Uterus (tissue), 4 donors: ENCODE data around the gene NAPEPLD. TPM values are rescaled to one million over a fixed set of nuclear protein-coding genes. Genes with fewer than 3 reads are reported as not detected.
"Not testable (repeated sequence)": the region's sequence is repeated elsewhere in the genome, so short reads cannot be mapped to it uniquely, and the experiment has no call there.

ENCODE experiments used
- DNase-seq, 2 donors: peaks; one replicate each; pipeline ENCODE4 v3.0.0-alpha.2; 2019 to 2020
- H3K27ac ChIP-seq, 2 donors: fragments of 200-600 bp; sonication (generic); 1 replicate in 1 of 2; 2 replicates in 1 of 2; pipeline ENCODE4 v1.5.1; 2016 to 2018
- H3K27me3 ChIP-seq, 2 donors: fragments of 200-600 bp; sonication (generic); one replicate each; pipeline ENCODE4 v1.5.1; 2018 to 2019; ENCODE audit warnings: control low read depth in 1 of 2
- H3K36me3 ChIP-seq, 2 donors: fragments of 200-600 bp; sonication (generic); one replicate each; pipeline ENCODE4 v1.5.1; 2019; ENCODE audit warnings: control low read depth in 1 of 2
- H3K4me1 ChIP-seq, 2 donors: fragments of 200-600 bp; sonication (generic); one replicate each; pipeline ENCODE4 v1.5.1; 2018 to 2019; ENCODE audit warnings: control low read depth in 1 of 2
- H3K4me3 ChIP-seq, 2 donors: fragments of 200-600 bp; sonication (generic); 1 replicate in 1 of 2; 2 replicates in 1 of 2; pipeline ENCODE4 v1.5.1; 2018 to 2019; ENCODE audit warnings: mild to moderate bottlenecking in 1 of 2
- H3K9me3 ChIP-seq, 2 donors: fragments of 200-600 bp; sonication (generic); one replicate each; pipeline ENCODE4 v1.5.1; 2019; ENCODE audit warnings: control low read depth in 1 of 2
- CTCF ChIP-seq, 4 experiments: fragments of 200-600 bp in 2 of 4; fragments of 450-650 bp in 2 of 4; sonication (generic) in 2 of 4; IDR thresholded peaks; one replicate each; pipeline ENCODE4 v1.5.1; 2016 to 2019; ENCODE audit warnings: antibody characterized with exemption in 4 of 4, mild to moderate bottlenecking in 2 of 4, moderate library complexity in 1 of 4
- POLR2A ChIP-seq, 2 donors: fragments of 450-650 bp; IDR thresholded peaks; one replicate each; pipeline ENCODE4 v1.6.1; 2016; ENCODE audit warnings: antibody characterized with exemption in 2 of 2, mild to moderate bottlenecking in 1 of 2, moderate library complexity in 1 of 2
- intact Hi-C: fragments of 100-400 bp; cut with DNase I; formaldehyde crosslinking; loops from one replicate; pipeline ENCODE4 v1.15.1; 2023; ENCODE audit warnings: low total_unique reads
- total RNA-seq, 4 donors: library from RNA; depleted of rRNA in 3 of 4; stranded (reverse); fragments of >200 nt in 3 of 4; gene quantifications; one replicate each; pipeline versions ENCODE4 v1.1.0 to v1.2.4, GENCODE V29; 2014 to 2023
- donor health status: DM: yes; HTN: yes; CAD: no.

Gene NAPEPLD
- total RNA-seq, 4 donors from 2014 or later = 11.0 to 79.4 (median 31.1) TPM

- no peaks in the 10 kb centered on the region for H3K9me3 ChIP-seq
- H3K36me3 ChIP-seq = no peaks in the 10 kb centered on the region
- intact Hi-C loops = loop anchor here (10.0 kb wide), 1 partner anchor 74 kb away; the partner anchor contains the start of genes ARMC10 and FBXL13
- no peak for DNase-seq
- H3K27me3 ChIP-seq = no peaks in the 10 kb centered on the region
- peak overlapping the region; percentile 65 to 74 for H3K4me3 ChIP-seq
- no peaks in the 10 kb centered on the region for H3K4me1 ChIP-seq
- TF ChIP-seq CTCF (IDR thresholded peaks at IDR 0.05) (no peak), POLR2A (IDR thresholded peaks at IDR 0.05) (no peak)
- peak overlapping the region; percentile 89 to 95 for H3K27ac ChIP-seq
Measured at GRCh38 chr7:103148131-103148993, 537 bp downstream of the NAPEPLD start.

- intact Hi-C loops = loop anchor here (10.0 kb wide), 1 partner anchor 70 kb away; the partner anchor contains the start of genes ARMC10 and FBXL13
- H3K27ac ChIP-seq, H3K36me3 ChIP-seq, DNase-seq, H3K27me3 ChIP-seq, H3K9me3 ChIP-seq, H3K4me3 ChIP-seq, H3K4me1 ChIP-seq: not testable (repeated sequence)
Measured at GRCh38 chr7:103144754-103145153, 4.1 kb downstream of the NAPEPLD start.

- intact Hi-C loops = loop anchor here (10.0 kb wide), 1 partner anchor 69 kb away; the partner anchor contains the start of genes ARMC10 and FBXL13
- H3K27me3 ChIP-seq = no peaks in the 10 kb centered on the region
- no peak overlapping the region for H3K4me3 ChIP-seq
- no peaks in the 10 kb centered on the region for H3K36me3 ChIP-seq
- H3K27ac ChIP-seq = no peak overlapping the region
- TF ChIP-seq CTCF (IDR thresholded peaks at IDR 0.05) (no peak), POLR2A (IDR thresholded peaks at IDR 0.05) (no peak)
- no peaks in the 10 kb centered on the region for H3K4me1 ChIP-seq
- DNase-seq = no peak
- no peaks in the 10 kb centered on the region for H3K9me3 ChIP-seq
Measured at GRCh38 chr7:103143868-103144267, 5.0 kb downstream of the NAPEPLD start.

GRCh38 chr7:103142494-103142893 lies 6.4 kb downstream of the NAPEPLD start:
- Histone ChIP-seq H3K36me3 (no peaks in the 10 kb centered on the region), H3K4me1 (no peaks in the 10 kb centered on the region), H3K9me3 (no peaks in the 10 kb centered on the region), H3K27me3 (no peaks in the 10 kb centered on the region), H3K4me3 (no peak overlapping the region), H3K27ac (no peak overlapping the region)
- intact Hi-C loops = loop anchor here (10.0 kb wide), 1 partner anchor 68 kb away; the partner anchor contains the start of genes ARMC10 and FBXL13
- DNase-seq = no peak
- no peak for TF ChIP-seq CTCF (IDR thresholded peaks at IDR 0.05)
- no peak for TF ChIP-seq POLR2A (IDR thresholded peaks at IDR 0.05)

DNA sequence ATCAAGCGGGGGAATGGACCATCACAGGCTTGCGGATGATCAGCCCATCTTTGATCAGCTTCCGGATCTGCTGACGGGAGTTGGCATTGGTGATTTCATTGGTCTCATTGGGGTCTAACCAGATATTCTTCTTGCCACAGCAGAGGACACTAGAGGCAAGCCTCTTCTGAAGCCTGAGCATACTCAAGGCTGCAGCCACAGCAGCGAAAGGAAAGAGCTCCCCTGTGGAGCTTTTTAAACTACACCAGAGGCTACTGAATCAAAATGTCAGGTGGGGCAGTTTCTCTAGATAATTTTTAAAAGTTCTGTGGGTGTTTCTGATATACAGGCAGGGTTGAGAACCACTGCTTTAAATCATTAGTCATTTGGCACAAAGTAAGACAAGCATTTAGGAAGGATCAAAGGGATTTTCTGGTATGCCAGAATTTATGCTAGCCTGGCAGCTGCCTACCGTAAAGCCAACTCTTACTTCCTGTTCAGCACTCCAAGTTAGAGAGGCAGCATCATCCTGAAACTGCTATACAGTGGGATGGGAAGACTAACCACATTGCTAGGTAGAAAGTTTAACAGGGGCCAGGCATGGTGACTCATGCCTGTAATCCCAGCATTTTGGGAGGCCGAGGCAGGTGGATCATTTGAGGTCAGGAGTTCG lies 7.0 kb downstream of the NAPEPLD start:
- Histone ChIP-seq H3K4me3 (no peak overlapping the region), H3K4me1 (no peaks in the 10 kb centered on the region), H3K36me3 (no peaks in the 10 kb centered on the region), H3K27ac (no peak overlapping the region), H3K27me3 (no peaks in the 10 kb centered on the region), H3K9me3 (no peaks in the 10 kb centered on the region)
- TF ChIP-seq POLR2A (IDR thresholded peaks at IDR 0.05) (no peak), CTCF (IDR thresholded peaks at IDR 0.05) (no peak)
- no peak for DNase-seq
- intact Hi-C loops = loop anchor here (10.0 kb wide), 1 partner anchor 67 kb away; the partner anchor contains the start of genes ARMC10 and FBXL13
